HepG2 (cell line): Measurements from ENCODE around the gene ZSCAN1. TPM values are rescaled to one million over a fixed set of nuclear protein-coding genes. Genes with fewer than 3 reads are reported as not detected.

Experiments
- ATF5 ChIP-seq: sonication (generic); formaldehyde crosslinking; IDR thresholded peaks from 2 replicates; pipeline ENCODE4 v1.4.0; 2020; ENCODE audit warnings: mild to moderate bottlenecking, low read depth, missing genetic modification reagents
- ATF6 ChIP-seq: sonication (generic); formaldehyde crosslinking; conservative IDR thresholded peaks from 2 replicates; pipeline ENCODE4 v1.4.0; 2020; ENCODE audit warnings: missing genetic modification reagents
- FOXA1 ChIP-seq, 2 experiments: fragments of 450-650 bp in 1 of 2; sonication (generic) in 1 of 2; formaldehyde crosslinking in 1 of 2; IDR thresholded peaks; 2 replicates each; pipeline versions ENCODE4 v1.4.0 to v1.6.1; 2016 to 2020; ENCODE audit warnings: missing genetic modification reagents in 1 of 2
- KLF6 ChIP-seq: IDR thresholded peaks from 2 replicates; pipeline ENCODE4 v1.8.0; 2016; ENCODE audit warnings: missing biosample characterization, missing genetic modification reagents
- KLF9 ChIP-seq: IDR thresholded peaks from 2 replicates; pipeline ENCODE4 v1.6.1; 2016; ENCODE audit warnings: low read depth
- MEIS2 ChIP-seq: sonication (generic); formaldehyde crosslinking; IDR thresholded peaks from 2 replicates; pipeline ENCODE4 v1.9.0; 2021; ENCODE audit warnings: mild to moderate bottlenecking, missing genetic modification reagents
- PRDM10 ChIP-seq: sonication (generic); formaldehyde crosslinking; IDR thresholded peaks from 2 replicates; pipeline ENCODE4 v1.4.0; 2020; ENCODE audit warnings: low read depth, missing genetic modification reagents
- ZNF251 ChIP-seq: sonication (generic); formaldehyde crosslinking; IDR thresholded peaks from 2 replicates; pipeline ENCODE4 v1.9.0; 2021; ENCODE audit warnings: mild to moderate bottlenecking, missing genetic modification reagents
- ZNF275 ChIP-seq: sonication (generic); formaldehyde crosslinking; IDR thresholded peaks from 2 replicates; pipeline ENCODE4 v1.8.0; 2022; ENCODE audit warnings: missing genetic modification reagents, mild to moderate bottlenecking, inconsistent platforms, borderline replicate concordance
- ZNF670 ChIP-seq: sonication (generic); formaldehyde crosslinking; IDR thresholded peaks from 2 replicates; pipeline ENCODE4 v1.8.0; 2022; ENCODE audit warnings: mild to moderate bottlenecking, missing genetic modification reagents, borderline replicate concordance
- ZNF746 ChIP-seq: sonication (generic); formaldehyde crosslinking; IDR thresholded peaks from 2 replicates; pipeline ENCODE4 v1.8.0; 2022; ENCODE audit warnings: mild to moderate bottlenecking, missing genetic modification reagents
- ZSCAN22 ChIP-seq: sonication (generic); formaldehyde crosslinking; IDR thresholded peaks from 2 replicates; pipeline ENCODE4 v1.4.0; 2020; ENCODE audit warnings: mild to moderate bottlenecking, missing genetic modification reagents
- polyA plus RNA-seq, 8 experiments: library from polyadenylated mRNA; depleted of rRNA in 3 of 8; stranded (reverse) in 7 of 8; unstranded in 1 of 8; fragments of >200 nt; fragmentation: Illumina TruSeq in 4 of 8; extraction: Trizol in 4 of 8; gene quantifications; 2 replicates each; pipeline versions ENCODE4 v1.2.1 to v1.2.3, GENCODE V29; 2011 to 2016; ENCODE audit warnings: low read depth in 4 of 8, missing spikeins in 1 of 8, mixed read lengths in 1 of 8; ENCODE audit not compliant: insufficient read depth in 1 of 8
- total RNA-seq, 5 experiments: library from RNA; depleted of rRNA; stranded (reverse); fragments of >200 nt; fragmentation: Illumina TruSeq; extraction: Trizol; gene quantifications; 2 replicates each; pipeline ENCODE4 v1.2.3, GENCODE V29; 2016; ENCODE audit warnings: low read depth in 1 of 5
- TF ChIP-seq, protein P1 (sequence below): sonication (generic); formaldehyde crosslinking; IDR thresholded peaks from 2 replicates; pipeline ENCODE4 v1.9.0; 2022; ENCODE audit warnings: missing genetic modification reagents, mild to moderate bottlenecking, borderline replicate concordance
- TF ChIP-seq, protein P2 (sequence below): sonication (generic); formaldehyde crosslinking; IDR thresholded peaks from 2 replicates; pipeline ENCODE4 v1.8.0; 2023; ENCODE audit warnings: mild to moderate bottlenecking, missing genetic modification reagents
- TF ChIP-seq, protein P3 (sequence below): sonication (generic); formaldehyde crosslinking; IDR thresholded peaks from 2 replicates; pipeline ENCODE4 v1.4.0; 2020; ENCODE audit warnings: missing genetic modification reagents

ZSCAN1 gene
- total and polyA plus RNA-seq, 2 of the 13 experiments (the other 11 are each of a cell fraction or from before 2014, with no cell fraction given), result not detected

DNA sequence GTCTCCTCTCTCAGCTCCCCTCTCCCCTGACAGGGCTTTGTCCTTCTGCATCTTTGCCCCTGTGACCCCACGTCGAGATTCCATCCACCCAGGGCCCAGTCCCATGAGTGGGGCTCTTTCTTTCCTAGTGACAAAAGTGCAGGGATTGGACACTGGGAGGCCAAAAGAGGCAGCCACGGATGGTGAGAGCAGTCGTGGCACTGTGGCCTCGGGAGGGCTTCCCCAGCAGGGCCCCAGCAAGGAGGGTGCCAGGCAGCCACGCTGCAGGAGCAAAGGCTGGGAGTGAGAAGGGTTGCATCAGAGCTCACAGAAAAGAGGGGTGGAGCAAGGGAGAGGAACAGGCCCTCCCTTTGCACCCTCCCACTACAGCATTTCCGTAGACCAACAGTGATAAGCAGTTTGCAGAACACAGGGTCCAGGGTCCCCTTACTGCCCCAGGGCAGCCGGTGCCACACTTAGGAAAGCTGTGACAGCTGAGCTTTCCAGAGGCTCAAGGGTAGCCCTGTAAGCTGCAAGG is 4.9 kb downstream of the ZSCAN1 start (continued):
- no peak for TF ChIP-seq MEIS2 (CRISPR knock-in tag)
- TF ChIP-seq, protein P1, sequence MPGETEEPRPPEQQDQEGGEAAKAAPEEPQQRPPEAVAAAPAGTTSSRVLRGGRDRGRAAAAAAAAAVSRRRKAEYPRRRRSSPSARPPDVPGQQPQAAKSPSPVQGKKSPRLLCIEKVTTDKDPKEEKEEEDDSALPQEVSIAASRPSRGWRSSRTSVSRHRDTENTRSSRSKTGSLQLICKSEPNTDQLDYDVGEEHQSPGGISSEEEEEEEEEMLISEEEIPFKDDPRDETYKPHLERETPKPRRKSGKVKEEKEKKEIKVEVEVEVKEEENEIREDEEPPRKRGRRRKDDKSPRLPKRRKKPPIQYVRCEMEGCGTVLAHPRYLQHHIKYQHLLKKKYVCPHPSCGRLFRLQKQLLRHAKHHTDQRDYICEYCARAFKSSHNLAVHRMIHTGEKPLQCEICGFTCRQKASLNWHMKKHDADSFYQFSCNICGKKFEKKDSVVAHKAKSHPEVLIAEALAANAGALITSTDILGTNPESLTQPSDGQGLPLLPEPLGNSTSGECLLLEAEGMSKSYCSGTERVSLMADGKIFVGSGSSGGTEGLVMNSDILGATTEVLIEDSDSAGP (CRISPR knock-in tag), result no peak; the same call in 1 of the 2 replicates
- no peak for TF ChIP-seq ATF6
- TF ChIP-seq PRDM10, result no peak
- no peak for TF ChIP-seq FOXA1 (IDR thresholded peaks at IDR 0.05)
- no peak for TF ChIP-seq FOXA1 (CRISPR knock-in tag; IDR thresholded peaks at IDR 0.05)
- TF ChIP-seq ZNF275 (CRISPR knock-in tag), result no peak
- TF ChIP-seq KLF6 (CRISPR knock-in tag), result no peak
- TF ChIP-seq, protein P2, sequence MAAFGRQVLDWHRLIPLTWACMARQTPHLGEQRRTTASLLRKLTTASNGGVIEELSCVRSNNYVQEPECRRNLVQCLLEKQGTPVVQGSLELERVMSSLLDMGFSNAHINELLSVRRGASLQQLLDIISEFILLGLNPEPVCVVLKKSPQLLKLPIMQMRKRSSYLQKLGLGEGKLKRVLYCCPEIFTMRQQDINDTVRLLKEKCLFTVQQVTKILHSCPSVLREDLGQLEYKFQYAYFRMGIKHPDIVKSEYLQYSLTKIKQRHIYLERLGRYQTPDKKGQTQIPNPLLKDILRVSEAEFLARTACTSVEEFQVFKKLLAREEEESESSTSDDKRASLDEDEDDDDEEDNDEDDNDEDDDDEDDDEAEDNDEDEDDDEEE (CRISPR knock-in tag), result no peak
- TF ChIP-seq ZNF746 (CRISPR knock-in tag), result 0 out of 2 replicates have a peak, but pooled peaks have one; percentile 46
- no peak for TF ChIP-seq ZSCAN22 (CRISPR knock-in tag)
- TF ChIP-seq KLF9 (CRISPR knock-in tag), result no peak
- TF ChIP-seq ATF5 (CRISPR knock-in tag), result no peak
- no peak for TF ChIP-seq ZNF251 (CRISPR knock-in tag)
- TF ChIP-seq, protein P3, sequence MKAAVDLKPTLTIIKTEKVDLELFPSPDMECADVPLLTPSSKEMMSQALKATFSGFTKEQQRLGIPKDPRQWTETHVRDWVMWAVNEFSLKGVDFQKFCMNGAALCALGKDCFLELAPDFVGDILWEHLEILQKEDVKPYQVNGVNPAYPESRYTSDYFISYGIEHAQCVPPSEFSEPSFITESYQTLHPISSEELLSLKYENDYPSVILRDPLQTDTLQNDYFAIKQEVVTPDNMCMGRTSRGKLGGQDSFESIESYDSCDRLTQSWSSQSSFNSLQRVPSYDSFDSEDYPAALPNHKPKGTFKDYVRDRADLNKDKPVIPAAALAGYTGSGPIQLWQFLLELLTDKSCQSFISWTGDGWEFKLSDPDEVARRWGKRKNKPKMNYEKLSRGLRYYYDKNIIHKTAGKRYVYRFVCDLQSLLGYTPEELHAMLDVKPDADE (CRISPR knock-in tag), result no peak
- TF ChIP-seq ZNF670 (CRISPR knock-in tag), result no peak
